GM18870 (cell line): ENCODE measurements around the gene CD248.
A peak's percentile ranks its signal among the peaks of the same experiment; 100 is the strongest.
"Not testable (repeated sequence)": the region's sequence is repeated elsewhere in the genome, so short reads cannot be mapped to it uniquely, and the experiment has no call there.

ENCODE experiments used
- ATAC-seq: cut with Tn5 transposase; IDR thresholded peaks from one replicate; pipeline ENCODE4 v1.9.1; 2021; ENCODE audit warnings: moderate library complexity; ENCODE audit not compliant: unreplicated experiment

The CD248 gene

GRCh38 chr11:66314186-66314501, 2.7 kb downstream of the CD248 start:
- no peak for ATAC-seq

- ATAC-seq: no peak
These were observed 3.3 kb downstream of the CD248 start for GRCh38 chr11:66313321-66314185.

GRCh38 chr11:66312549-66313320, 4.1 kb downstream of the CD248 start:
- peak; percentile 41 for ATAC-seq

- ATAC-seq: peak; percentile 65
These were observed 4.8 kb downstream of the CD248 start for GRCh38 chr11:66311965-66312548.

- no peak for ATAC-seq
These were observed 5.3 kb downstream of the CD248 start for GRCh38 chr11:66311470-66311964.

GRCh38 chr11:66310803-66311440, 5.9 kb downstream of the CD248 start:
- not testable (repeated sequence) for ATAC-seq

GRCh38 chr11:66310324-66310723, 6.5 kb downstream of the CD248 start:
- no peak for ATAC-seq

GRCh38 chr11:66309475-66309874, 7.4 kb downstream of the CD248 start:
- ATAC-seq: no peak

GRCh38 chr11:66302656-66303055, 14.2 kb downstream of the CD248 start:
- no peak for ATAC-seq

GRCh38 chr11:66299186-66299585, 17.7 kb downstream of the CD248 start:
- no peak for ATAC-seq

GRCh38 chr11:66297610-66298009, 19.2 kb downstream of the CD248 start:
- no peak for ATAC-seq

- ATAC-seq: no peak
These were observed 21.9 kb downstream of the CD248 start for GRCh38 chr11:66294626-66295620.

GRCh38 chr11:66293777-66294625, 22.8 kb downstream of the CD248 start:
- no peak for ATAC-seq

- ATAC-seq: no peak
These were observed 23.5 kb downstream of the CD248 start for GRCh38 chr11:66293352-66293751.

GRCh38 chr11:66292543-66293332, 24.1 kb downstream of the CD248 start:
- no peak for ATAC-seq

GRCh38 chr11:66291706-66292542, 24.9 kb downstream of the CD248 start, which contains the start of gene TMEM151A:
Gene TMEM151A (plus strand): TSS chr11:66291894. CDS start chr11:66292014, 120 bp downstream.
- ATAC-seq: no peak

- no peak for ATAC-seq
These were observed 25.5 kb downstream of the CD248 start for GRCh38 chr11:66291303-66291705.
